Activated CD8-positive, alpha-beta T cell treated with anti-CD3 and anti-CD28 coated beads, Interleukin-2, amount 10 ng/mL, durations not matched to agents 7 days and 5 days (primary cell): ENCODE data around the gene POR. TPM values are rescaled to one million over a fixed set of nuclear protein-coding genes. Genes with fewer than 3 reads are reported as not detected.
"Not testable (repeated sequence)": the region's sequence is repeated elsewhere in the genome, so short reads cannot be mapped to it uniquely, and the experiment has no call there.

Source experiments
- ATAC-seq: fragments of 150-1000 bp; cut with Tn5 transposase; one replicate; pipeline ENCODE4 v1.10.0; 2021; ENCODE audit warnings: moderate library complexity
- CTCF ChIA-PET: fragments of 350-600 bp; sonication (Branson Sonifier 250); formaldehyde crosslinking; loops from one replicate; lab custom pipeline; 2021; ENCODE audit warnings: antibody characterized with exemption; lab: Charles Lee
- POLR2A ChIA-PET: fragments of 350-600 bp; sonication (Branson Sonifier 250); formaldehyde crosslinking; loops from one replicate; lab custom pipeline; 2021; ENCODE audit warnings: antibody characterized with exemption; lab: Charles Lee
- DNase-seq: peaks from one replicate; pipeline ENCODE4 v3.0.0-alpha.2; 2020
- H3K27ac Mint-ChIP-seq: one replicate; pipeline ENCODE4 v1.8.0; 2021; ENCODE audit warnings: mild to moderate bottlenecking, mixed read lengths
- H3K27me3 Mint-ChIP-seq: one replicate; pipeline ENCODE4 v1.8.0; 2021; ENCODE audit warnings: low read depth, mixed read lengths
- H3K36me3 Mint-ChIP-seq: one replicate; pipeline ENCODE4 v1.8.0; 2021; ENCODE audit warnings: low read depth, mixed read lengths
- H3K4me1 Mint-ChIP-seq: one replicate; pipeline ENCODE4 v1.8.0; 2021; ENCODE audit warnings: low read depth, mixed read lengths
- H3K4me3 Mint-ChIP-seq: one replicate; pipeline ENCODE4 v1.8.0; 2021; ENCODE audit warnings: mild to moderate bottlenecking, mixed read lengths
- H3K9me3 Mint-ChIP-seq: one replicate; pipeline ENCODE4 v1.8.0; 2022; ENCODE audit warnings: mixed read lengths; ENCODE audit not compliant: insufficient read depth
- total RNA-seq, 2 experiments: library from RNA; stranded (reverse); gene quantifications; one replicate each; pipeline ENCODE4 v1.2.3, GENCODE V29; 2021

The POR gene
- total RNA-seq, 2 experiments from 2014 or later, result 31.8 to 32.2 TPM

- Mint-ChIP-seq H3K27ac (no peak overlapping the region), H3K36me3 (no peaks in the 10 kb centered on the region), H3K4me1 (peaks cover 7% of the 10 kb centered on the region), H3K9me3 (no peaks in the 10 kb centered on the region), H3K27me3 (peaks cover 3% of the 10 kb centered on the region), H3K4me3 (no peak overlapping the region)
- DNase-seq, result no peak
- ATAC-seq, result no peak
- ChIA-PET POLR2A (no interaction called here), CTCF (no interaction called here)
Observed at GRCh38 chr7:75905785-75906604, 9.0 kb upstream of the POR start.

GRCh38 chr7:75906991-75907667 lies 7.8 kb upstream of the POR start:
- peaks cover 3% of the 10 kb centered on the region for H3K27me3 Mint-ChIP-seq
- POLR2A ChIA-PET, result no interaction called here
- no peak for ATAC-seq
- CTCF ChIA-PET, result no interaction called here
- no peak overlapping the region for H3K27ac Mint-ChIP-seq
- no peak for DNase-seq
- H3K4me3 Mint-ChIP-seq, result no peak overlapping the region
- no peaks in the 10 kb centered on the region for H3K36me3 Mint-ChIP-seq
- H3K4me1 Mint-ChIP-seq, result peaks cover 7% of the 10 kb centered on the region
- no peaks in the 10 kb centered on the region for H3K9me3 Mint-ChIP-seq

- H3K4me3 Mint-ChIP-seq, H3K4me1 Mint-ChIP-seq, H3K27ac Mint-ChIP-seq, CTCF ChIA-PET, H3K36me3 Mint-ChIP-seq, H3K27me3 Mint-ChIP-seq, POLR2A ChIA-PET, ATAC-seq, H3K9me3 Mint-ChIP-seq, DNase-seq: not testable (repeated sequence)
Observed at GRCh38 chr7:75907668-75908039, 7.3 kb upstream of the POR start.

GRCh38 chr7:75909521-75910132 lies 5.3 kb upstream of the POR start:
- CTCF ChIA-PET, result interaction anchor here (1.2 kb wide), 1 partner anchor 110 kb away, joined by 3 read pairs; no protein-coding TSS in a partner anchor
- Mint-ChIP-seq H3K4me1 (peaks cover 16% of the 10 kb centered on the region), H3K27me3 (peaks cover 6% of the 10 kb centered on the region), H3K36me3 (no peaks in the 10 kb centered on the region), H3K4me3 (no peak overlapping the region), H3K27ac (no peak overlapping the region), H3K9me3 (no peaks in the 10 kb centered on the region)
- no peak for ATAC-seq
- no peak for DNase-seq
- POLR2A ChIA-PET, result no interaction called here

DNA sequence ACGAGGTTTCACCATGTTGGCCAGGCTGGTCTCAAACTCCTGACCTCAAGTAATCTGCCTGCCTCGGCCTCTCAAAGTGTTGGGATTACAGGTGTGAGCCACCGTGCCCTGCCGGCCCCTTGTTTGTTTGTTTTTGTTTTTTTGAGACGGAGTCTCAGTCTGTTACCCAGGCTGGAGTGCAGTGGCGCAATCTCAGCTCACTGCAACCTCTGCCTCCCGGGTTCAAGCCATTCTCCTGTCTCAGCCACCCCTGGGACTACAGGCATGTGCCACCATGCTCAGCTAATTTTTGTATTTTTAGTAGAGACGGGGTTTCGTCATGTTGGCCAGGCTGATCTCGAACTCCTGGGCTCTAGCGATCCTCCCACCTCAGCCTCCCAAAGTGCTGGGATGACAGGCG lies 3.8 kb upstream of the POR start:
- H3K27ac Mint-ChIP-seq, H3K4me3 Mint-ChIP-seq, H3K36me3 Mint-ChIP-seq, CTCF ChIA-PET, H3K9me3 Mint-ChIP-seq, DNase-seq, H3K27me3 Mint-ChIP-seq, ATAC-seq: not testable (repeated sequence)
- POLR2A ChIA-PET, result interaction anchor here (0.7 kb wide), 1 partner anchor 71 kb away, joined by 5 read pairs; no protein-coding TSS in a partner anchor
- H3K4me1 Mint-ChIP-seq, result peaks cover 19% of the 10 kb centered on the region

GRCh38 chr7:75913437-75913836 lies 1.5 kb upstream of the POR start:
- H3K27ac Mint-ChIP-seq, result no peak overlapping the region
- no peaks in the 10 kb centered on the region for H3K36me3 Mint-ChIP-seq
- peaks cover 17% of the 10 kb centered on the region for H3K4me1 Mint-ChIP-seq
- ChIA-PET CTCF (interaction anchor here (1.2 kb wide), 1 partner anchor 107 kb away, joined by 6 read pairs; no protein-coding TSS in a partner anchor), POLR2A (interaction anchor here (1.7 kb wide), 1 partner anchor 15 kb away, joined by 7 read pairs; no protein-coding TSS in a partner anchor)
- H3K4me3 Mint-ChIP-seq, result no peak overlapping the region
- H3K9me3 Mint-ChIP-seq, result no peaks in the 10 kb centered on the region
- peaks cover 8% of the 10 kb centered on the region for H3K27me3 Mint-ChIP-seq
- ATAC-seq (no peak), DNase-seq (no peak)

DNA sequence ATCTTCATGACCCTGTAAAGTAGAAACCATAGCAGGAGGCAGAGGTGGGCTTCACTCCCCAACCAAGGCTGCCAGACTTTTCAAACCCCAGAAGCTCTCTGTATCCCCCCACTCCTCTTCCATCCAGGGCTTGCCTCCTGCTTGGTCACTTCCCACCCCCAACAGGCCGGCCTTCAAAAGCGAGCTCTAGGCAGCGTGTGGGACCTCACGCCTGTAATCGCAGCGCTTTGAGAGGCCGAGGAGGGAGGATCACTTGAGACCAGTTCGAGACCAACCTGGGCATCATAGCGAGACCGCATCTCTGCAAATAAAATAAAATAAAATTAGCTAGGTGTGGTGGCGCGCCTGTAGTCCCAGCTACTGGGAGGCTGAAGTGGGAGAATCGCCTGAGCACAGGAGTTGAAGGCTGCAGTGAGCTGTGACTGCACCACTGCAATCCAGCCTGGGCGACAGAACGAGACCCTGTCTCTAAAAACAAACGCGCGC lies 743 bp upstream of the POR start:
- peak overlapping the region; percentile 91 for H3K27ac Mint-ChIP-seq
- ChIA-PET POLR2A (interaction anchor here (0.6 to 2.0 kb wide), 7 partner anchors 11 to 170 kb away, joined by 3 to 7 read pairs (median 4); partner anchors contain the start of gene RHBDD2), CTCF (interaction anchor here (1.2 kb wide), 1 partner anchor 106 kb away, joined by 6 read pairs; no protein-coding TSS in a partner anchor)
- H3K4me1 Mint-ChIP-seq, result peaks cover 17% of the 10 kb centered on the region
- no peaks in the 10 kb centered on the region for H3K36me3 Mint-ChIP-seq
- ATAC-seq (no peak), DNase-seq (no peak)
- H3K4me3 Mint-ChIP-seq, result peak overlapping the region; percentile 85
- H3K9me3 Mint-ChIP-seq, result no peaks in the 10 kb centered on the region
- H3K27me3 Mint-ChIP-seq, result peaks cover 8% of the 10 kb centered on the region

- DNase-seq, result peak; percentile 33
- CTCF ChIA-PET, result interaction anchor here (0.8 to 2.1 kb wide), 6 partner anchors 9 to 132 kb away, joined by 3 to 16 read pairs (median 3); partner anchors contain the start of genes MDH2 and STYXL1
Observed at GRCh38 chr7:75915416-75916156, 631 bp downstream of the POR start.

GRCh38 chr7:75916259-75916658 lies 1.3 kb downstream of the POR start:
- ATAC-seq, result no peak
- Mint-ChIP-seq H3K4me3 (peak overlapping the region; percentile 85), H3K27me3 (peaks cover 5% of the 10 kb centered on the region), H3K4me1 (peaks cover 23% of the 10 kb centered on the region), H3K27ac (no peak overlapping the region), H3K36me3 (no peaks in the 10 kb centered on the region), H3K9me3 (no peaks in the 10 kb centered on the region)
- DNase-seq, result no peak
- ChIA-PET CTCF (interaction anchor here (0.9 to 2.1 kb wide), 4 partner anchors 9 to 116 kb away, joined by 3 to 16 read pairs (median 4); no protein-coding TSS in a partner anchor), POLR2A (interaction anchor here (0.6 to 2.0 kb wide), 8 partner anchors 9 to 402 kb away, joined by 3 to 7 read pairs (median 4); partner anchors contain the start of gene STYXL1)

More at GRCh38 chr7:75915416-75916156, 631 bp downstream of the POR start:
- POLR2A ChIA-PET, result interaction anchor here (0.5 to 2.0 kb wide), 10 partner anchors 9 to 439 kb away, joined by 3 to 7 read pairs (median 4); partner anchors contain the start of gene STYXL1
- peaks cover 23% of the 10 kb centered on the region for H3K4me1 Mint-ChIP-seq
- H3K9me3 Mint-ChIP-seq, result no peaks in the 10 kb centered on the region
- no peaks in the 10 kb centered on the region for H3K36me3 Mint-ChIP-seq
- peak; percentile 10 for ATAC-seq
- peak overlapping the region; percentile 66 for H3K27ac Mint-ChIP-seq
- peaks cover 8% of the 10 kb centered on the region for H3K27me3 Mint-ChIP-seq
- peak overlapping the region; percentile 85 for H3K4me3 Mint-ChIP-seq

DNA sequence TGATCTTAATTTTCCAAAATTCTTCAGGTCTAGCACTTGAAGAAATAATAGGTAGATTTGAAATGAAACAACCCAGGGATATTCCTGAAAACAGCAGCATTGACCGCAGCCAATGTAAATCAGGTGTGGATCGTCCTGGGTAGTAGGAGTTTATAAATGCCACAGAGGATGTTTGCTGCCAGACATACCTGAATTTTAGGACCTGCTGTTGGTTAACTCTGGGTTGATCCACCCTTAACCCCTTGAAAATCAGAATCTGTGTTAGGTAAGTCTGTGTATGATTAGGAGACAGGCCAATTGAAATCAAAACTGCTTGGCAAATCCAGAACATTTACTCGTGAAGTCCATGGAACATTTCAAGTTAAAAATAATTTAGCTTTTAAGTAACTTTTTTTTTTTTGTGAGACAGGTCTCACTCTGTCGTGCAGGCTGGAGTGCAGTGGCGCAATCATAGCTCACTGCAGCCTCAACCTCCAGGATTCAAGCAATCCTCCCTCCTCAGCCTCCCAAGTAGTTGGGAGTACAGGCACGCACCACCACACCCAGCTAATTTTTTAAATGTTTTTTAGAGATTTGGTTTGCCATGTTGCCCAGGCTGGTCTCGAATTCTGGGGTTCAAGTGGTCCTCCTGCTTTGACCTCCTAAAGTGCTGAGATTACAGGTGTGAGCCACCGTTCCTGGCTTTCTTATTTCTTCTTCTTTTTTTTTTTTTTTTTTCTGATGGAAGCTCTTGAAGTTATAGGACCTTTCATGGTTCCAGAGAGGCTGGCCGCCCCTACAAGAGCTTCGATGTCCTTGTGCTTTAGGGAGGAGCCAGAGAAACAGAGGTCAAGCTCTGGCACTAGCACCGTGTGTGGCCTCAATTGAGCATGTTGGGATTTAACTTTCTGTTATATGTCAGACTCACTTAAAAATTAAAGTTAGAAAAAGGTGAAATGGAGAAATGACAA lies 2.0 kb downstream of the POR start:
- CTCF ChIA-PET, result interaction anchor here (0.9 to 2.1 kb wide), 2 partner anchors 11 to 104 kb away, joined by 3 to 16 read pairs; no protein-coding TSS in a partner anchor
- no peaks in the 10 kb centered on the region for H3K36me3 Mint-ChIP-seq
- peaks cover 23% of the 10 kb centered on the region for H3K4me1 Mint-ChIP-seq
- H3K9me3 Mint-ChIP-seq, result no peaks in the 10 kb centered on the region
- DNase-seq (no peak), ATAC-seq (no peak)
- H3K27me3 Mint-ChIP-seq, result peaks cover 5% of the 10 kb centered on the region
- POLR2A ChIA-PET, result interaction anchor here (0.6 kb wide), 1 partner anchor 68 kb away, joined by 4 read pairs; no protein-coding TSS in a partner anchor
- no peak overlapping the region for H3K4me3 Mint-ChIP-seq
- H3K27ac Mint-ChIP-seq, result no peak overlapping the region
